ENCODE measurements around the gene DMD.

Gene DMD

DNA sequence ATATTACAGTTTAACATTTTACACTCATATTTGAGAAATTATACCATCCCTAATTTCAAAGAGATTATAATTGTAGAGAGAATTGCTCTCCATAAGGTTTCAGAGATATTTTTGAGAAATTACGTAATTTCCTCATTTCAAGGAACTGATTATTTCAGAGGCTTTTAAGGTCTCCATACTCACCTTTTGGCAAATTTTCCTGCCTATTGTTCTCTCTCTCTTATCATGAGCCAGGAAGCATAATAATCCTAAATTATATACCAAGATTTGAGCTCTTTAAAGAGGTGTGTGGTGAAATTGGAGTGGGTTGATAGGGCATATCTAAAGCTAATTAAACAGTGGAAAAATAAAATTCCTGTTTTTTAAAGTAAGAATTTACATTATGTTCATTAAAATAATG is 1890.6 kb downstream of the DMD start:
- no peak for DNase-seq

GRCh38 chrX:31319586-31319985 is 1891.8 kb downstream of the DMD start:
- DNase-seq, result no peak

DNA sequence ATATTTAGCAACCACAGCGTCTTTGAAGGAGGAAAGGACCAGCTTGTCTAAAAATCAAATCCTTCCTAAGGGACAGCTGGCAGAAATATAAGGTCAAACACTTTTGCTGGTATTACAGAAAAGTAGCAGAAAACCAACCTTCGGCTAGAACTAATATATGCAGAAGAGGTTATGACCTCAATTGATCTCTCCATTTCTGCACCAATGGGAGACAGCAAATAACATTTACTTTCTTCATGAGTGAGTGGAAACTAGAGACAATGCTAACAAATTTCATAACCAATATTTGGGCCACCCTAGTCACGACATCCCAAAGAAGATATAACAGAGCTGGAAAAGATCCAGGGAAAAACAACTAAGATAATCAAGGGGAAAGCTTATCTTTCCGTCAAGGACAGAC is 1892.5 kb downstream of the DMD start:
- DNase-seq, result no peak

GRCh38 chrX:31316340-31316991 is 1894.9 kb downstream of the DMD start:
- no peak for DNase-seq

- no peak for DNase-seq
These were observed 1896.4 kb downstream of the DMD start for GRCh38 chrX:31314921-31315320.

DNA sequence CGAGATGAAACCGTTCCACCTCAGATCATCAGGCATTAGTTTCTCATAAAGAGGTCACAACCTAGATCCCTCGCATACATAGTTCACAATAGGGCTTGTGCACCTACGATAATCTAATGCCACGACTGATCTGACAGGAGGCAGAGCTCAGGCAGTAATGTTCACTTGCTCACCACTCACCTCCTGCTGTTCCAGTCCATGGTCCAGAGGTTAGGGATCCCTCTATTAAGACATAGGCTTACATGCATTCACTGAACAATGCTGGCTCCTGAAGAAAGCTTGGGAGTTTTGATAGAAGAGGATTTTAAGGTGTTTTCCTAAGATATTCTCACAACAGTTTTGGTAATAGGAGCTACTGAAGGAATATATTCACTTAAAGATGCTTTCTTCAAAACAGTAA is 1903.4 kb downstream of the DMD start:
- DNase-seq, result no peak

- no peak for DNase-seq
These were observed 1908.7 kb downstream of the DMD start for GRCh38 chrX:31302573-31303075.

DNA sequence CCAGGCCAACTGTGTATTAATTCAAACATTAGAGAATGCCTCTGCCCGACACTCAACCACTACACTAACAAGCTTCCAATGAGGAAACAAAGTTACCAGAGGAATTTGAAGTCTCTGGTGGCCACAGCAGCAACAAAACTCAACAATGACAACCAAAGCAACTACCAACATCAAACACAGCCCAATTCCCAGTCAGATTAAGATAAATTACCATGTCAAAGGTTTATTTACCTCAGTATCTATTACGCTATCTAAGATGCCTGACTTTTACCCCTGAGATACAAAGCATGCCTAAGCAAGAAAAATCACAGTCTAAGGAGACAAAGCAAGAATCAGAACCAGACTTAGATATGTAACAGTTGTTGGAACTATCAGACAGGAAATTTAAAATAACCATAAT is 1909.4 kb downstream of the DMD start:
- DNase-seq, result no peak

DNA sequence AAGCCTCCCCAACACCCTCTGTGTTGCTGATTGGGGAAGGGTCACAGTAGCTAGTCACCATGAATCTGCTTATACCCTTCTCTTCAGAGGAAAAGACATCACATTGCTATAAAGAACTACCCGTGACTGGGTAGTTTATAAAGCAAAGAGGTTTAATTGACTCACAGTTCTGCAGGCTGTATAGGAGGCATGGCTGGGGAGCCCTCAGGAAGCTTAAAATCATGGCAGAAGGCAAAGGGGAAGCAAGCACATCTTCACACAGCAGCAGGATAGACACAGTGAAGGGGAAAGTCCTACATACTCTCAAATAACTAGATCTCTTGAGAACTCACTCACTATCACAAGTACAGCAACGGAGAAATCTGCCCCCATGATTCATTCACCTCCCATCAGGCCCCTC is 1910.1 kb downstream of the DMD start:
- DNase-seq, result no peak

GRCh38 chrX:31298916-31299315 is 1912.4 kb downstream of the DMD start:
- no peak for DNase-seq

DNA sequence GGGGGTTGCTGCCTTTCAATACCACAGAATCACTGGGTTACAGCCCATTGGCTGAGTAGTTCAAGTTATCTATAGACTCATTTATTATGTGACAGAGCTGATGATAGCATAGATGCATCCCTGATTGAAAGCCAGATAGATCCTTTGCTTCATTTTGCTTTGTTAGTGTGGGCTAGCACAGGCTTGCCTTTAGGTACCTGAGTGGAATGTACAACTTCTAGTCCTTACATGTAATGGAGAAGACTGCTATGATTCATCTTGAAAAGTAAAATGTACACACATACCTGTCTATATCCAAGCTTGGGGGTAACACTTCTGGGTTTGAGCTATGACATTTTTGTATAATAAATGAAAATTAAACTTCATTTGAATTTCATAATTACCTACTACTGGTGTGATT is 1913.5 kb downstream of the DMD start:
- DNase-seq, result no peak

- no peak for DNase-seq
These were observed 1916.9 kb downstream of the DMD start for GRCh38 chrX:31294475-31294874.

GRCh38 chrX:31293409-31293808 is 1917.9 kb downstream of the DMD start:
- DNase-seq, result no peak

DNA sequence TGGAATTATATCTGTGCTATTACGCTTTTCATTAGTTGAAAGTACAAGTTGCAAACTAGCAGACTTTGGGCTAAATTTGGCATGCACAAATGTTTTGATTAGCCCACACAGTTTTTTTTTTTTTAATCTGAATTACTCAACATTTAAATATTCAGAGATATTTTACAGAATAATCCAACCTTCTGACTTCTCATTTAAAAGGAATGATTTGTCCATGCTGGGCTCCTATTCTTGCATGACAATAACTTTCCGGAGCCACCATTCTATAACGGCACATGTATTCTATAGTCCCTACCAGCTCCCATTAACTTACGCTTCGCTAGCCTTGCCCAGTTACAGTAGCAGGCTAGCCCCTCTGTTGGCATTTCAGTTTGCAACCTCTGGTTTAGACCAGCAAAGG is 1920.2 kb downstream of the DMD start:
- no peak for DNase-seq

- DNase-seq, result no peak
These were observed 1923.5 kb downstream of the DMD start for GRCh38 chrX:31287861-31288260.

DNA sequence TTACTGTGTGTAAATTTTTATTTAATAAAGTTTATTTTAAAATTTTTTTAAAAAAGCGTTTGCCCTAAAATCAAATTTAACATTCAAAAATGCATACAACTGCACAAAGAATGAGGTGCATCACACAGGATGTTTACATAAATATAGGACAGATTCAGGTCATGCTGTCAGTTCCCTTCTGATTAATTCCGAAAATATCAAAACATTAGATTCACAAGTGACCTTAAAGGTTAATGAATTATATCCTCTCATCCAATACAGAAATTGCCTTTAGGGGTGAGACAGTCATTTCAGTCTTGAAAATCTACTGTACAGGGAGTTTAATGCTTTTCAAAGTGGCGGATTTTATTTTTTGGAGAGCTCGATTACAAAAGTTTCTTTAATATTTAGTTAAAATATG is 1930.8 kb downstream of the DMD start:
- no peak for DNase-seq

GRCh38 chrX:31279359-31279758 is 1932.0 kb downstream of the DMD start:
- DNase-seq, result no peak

DNA sequence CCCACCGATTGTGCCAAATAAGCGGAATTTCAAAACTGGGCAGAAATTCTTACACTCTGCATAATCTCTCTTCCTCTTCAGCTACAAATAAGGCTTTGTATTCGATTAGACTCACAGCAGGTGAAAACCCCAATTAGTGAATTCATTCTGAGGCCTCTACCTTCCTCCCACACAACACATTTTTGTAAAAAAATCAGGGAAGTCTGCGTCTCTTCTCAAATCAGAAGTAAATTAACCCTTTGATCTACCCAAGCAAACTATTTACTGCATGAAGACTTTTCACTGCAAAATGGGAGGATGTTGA is 1938.9 kb downstream of the DMD start:
- no peak for DNase-seq

- no peak for DNase-seq
These were observed 1939.5 kb downstream of the DMD start for GRCh38 chrX:31271615-31272471.

DNA sequence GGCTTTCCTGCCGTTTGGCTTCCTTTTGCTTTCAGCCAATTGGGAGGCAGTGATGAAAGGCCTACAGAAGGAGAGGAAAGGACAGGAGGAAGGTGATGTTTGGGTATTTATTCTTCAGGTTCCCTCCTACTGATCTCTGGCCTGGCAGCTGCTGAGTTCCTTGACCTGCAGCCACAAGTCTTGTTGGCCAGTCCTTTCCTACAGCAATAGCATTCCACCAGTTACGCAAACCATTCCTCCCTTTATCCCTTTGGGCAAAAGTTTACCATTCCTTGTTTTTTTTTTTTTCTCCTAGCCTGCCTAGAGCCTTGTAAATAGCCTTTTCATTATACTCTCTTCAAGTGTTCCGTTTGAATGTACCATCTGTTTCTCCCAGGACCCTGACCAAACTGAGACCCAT is 1941.4 kb downstream of the DMD start:
- no peak for DNase-seq

- no peak for DNase-seq
These were observed 1943.0 kb downstream of the DMD start for GRCh38 chrX:31268359-31268758.

DNA sequence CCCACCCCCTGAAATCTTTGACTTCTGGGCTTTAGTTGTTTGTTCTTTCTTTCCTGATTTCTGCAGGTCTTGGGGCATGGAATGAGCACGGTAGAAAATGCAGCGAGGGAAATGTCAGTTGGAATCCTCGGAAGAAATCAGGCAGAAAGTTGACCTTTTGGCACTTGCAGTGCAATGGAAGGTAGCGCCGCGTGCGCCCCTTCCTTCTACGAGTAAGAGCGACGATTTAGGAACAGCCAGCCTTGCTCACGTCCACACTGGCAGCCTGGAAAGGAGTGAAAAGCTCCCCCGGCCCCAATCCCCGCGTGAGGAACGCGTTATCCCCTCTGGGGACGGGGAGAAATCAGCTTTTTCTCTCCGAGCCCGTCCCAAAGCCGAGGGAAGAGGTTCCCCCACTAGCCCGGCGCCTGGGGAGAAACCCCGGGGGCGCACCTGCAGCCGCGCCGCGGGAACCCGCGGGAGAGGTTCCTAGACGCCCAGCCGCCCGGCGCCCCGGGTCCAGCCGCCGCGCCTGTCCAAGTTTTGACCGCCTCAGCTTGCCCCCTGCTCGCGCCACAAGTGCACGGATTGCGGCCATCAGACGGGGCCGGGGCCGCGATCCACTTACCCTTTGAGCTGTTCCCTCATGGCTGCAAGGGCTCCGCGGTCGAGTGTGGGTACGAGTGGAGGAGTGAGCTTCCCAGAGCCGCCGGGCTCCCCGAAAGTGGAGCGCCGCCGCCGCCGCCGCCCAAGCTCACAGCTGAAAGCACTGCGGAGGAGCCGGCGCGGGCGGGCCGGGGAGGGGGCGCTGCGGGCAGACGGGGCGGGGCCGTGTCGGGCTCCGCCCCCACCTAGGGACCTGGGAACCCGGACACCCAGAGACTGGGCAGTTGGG is 1944.9 kb downstream of the DMD start:
- DNase-seq, result peak; percentile 10

GRCh38 chrX:31265383-31265782 is 1946.0 kb downstream of the DMD start:
- DNase-seq, result no peak

DNA sequence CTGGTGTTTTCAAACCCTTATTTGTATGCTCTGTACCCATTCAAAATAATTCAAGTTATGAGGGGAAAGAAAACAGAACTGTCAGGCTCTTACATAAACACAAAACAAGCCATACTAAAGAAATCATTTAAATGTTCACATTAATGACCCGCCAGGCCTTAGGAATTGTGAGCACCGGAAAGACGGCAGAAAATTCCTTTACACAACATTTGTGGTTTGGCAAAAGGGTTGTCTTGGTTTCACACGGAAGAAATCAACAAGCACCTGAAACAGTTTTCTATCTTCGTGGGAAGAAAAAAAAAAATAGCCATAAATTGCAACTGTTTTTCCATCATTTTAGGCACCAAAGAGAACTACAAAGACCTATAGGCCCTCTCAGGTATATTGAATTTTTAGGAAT is 1951.0 kb downstream of the DMD start:
- no peak for DNase-seq

Data from activated CD4-positive, alpha-beta T cell treated with anti-CD3 and anti-CD28 coated beads for 48 hours (primary cell).